GM12872 (cell line): ENCODE results near the gene CTIF.

Experiments
- TF ChIP-seq, protein P1 (sequence below): IDR thresholded peaks from 3 replicates; pipeline ENCODE4 v1.5.1; 2011; ENCODE audit warnings: low read depth, mild to moderate bottlenecking, low read length, moderate library complexity; ENCODE audit not compliant: insufficient read depth

The CTIF gene

DNA sequence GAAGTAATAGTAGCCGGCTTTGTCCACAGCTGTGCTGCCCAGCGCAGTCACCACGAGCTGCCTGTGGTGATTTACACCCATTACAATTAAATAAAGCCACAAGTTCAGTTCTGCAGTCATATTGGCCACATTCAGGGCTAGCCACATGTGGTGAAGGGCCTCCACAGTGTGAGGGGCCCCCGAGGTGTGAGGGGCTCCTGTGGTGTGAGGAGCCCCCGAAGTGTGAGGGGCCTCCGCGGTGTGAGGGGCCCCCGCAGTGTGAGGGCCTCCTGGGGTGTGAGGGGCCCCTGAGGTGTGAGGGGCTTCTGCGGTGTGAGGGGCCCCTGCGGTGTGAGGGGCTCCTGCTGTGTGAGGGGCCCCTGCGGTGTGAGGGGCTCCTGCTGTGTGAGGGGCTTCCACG lies 191.2 kb downstream of the CTIF start:
- TF ChIP-seq, protein P1, sequence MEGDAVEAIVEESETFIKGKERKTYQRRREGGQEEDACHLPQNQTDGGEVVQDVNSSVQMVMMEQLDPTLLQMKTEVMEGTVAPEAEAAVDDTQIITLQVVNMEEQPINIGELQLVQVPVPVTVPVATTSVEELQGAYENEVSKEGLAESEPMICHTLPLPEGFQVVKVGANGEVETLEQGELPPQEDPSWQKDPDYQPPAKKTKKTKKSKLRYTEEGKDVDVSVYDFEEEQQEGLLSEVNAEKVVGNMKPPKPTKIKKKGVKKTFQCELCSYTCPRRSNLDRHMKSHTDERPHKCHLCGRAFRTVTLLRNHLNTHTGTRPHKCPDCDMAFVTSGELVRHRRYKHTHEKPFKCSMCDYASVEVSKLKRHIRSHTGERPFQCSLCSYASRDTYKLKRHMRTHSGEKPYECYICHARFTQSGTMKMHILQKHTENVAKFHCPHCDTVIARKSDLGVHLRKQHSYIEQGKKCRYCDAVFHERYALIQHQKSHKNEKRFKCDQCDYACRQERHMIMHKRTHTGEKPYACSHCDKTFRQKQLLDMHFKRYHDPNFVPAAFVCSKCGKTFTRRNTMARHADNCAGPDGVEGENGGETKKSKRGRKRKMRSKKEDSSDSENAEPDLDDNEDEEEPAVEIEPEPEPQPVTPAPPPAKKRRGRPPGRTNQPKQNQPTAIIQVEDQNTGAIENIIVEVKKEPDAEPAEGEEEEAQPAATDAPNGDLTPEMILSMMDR = no peak

DNA sequence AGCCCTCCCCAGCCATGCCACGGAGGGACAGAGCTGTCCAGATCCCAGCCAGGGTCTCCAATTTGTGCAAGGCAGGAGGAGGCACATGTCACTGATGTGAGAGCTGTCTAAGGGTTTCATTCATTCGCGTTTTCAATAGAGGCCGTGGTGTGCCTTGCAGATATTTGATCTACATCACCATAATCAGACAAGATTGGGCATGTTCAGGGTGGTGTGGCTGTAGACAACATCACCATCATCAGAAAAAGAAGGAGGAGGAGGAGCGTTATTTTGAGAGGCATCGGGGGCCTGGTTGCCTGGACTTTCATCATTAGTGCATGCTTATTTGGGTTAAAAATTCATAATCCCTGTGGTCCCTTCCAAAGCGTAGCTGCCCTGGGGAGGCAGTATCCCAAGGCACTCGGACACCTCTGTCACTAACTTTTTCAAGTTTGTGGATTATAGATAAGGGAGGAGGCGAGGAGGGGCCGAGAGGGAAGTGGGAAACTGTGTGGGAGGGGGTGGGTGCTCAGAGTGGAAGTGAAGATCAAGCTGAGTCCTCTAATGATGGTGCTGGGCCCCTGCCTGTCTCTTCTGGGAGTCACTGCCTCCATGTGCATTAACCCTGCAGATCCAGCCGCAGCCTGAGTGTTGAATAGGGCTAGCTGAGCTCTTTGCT lies 194.1 kb downstream of the CTIF start:
- TF ChIP-seq, protein P1 = no peak

DNA sequence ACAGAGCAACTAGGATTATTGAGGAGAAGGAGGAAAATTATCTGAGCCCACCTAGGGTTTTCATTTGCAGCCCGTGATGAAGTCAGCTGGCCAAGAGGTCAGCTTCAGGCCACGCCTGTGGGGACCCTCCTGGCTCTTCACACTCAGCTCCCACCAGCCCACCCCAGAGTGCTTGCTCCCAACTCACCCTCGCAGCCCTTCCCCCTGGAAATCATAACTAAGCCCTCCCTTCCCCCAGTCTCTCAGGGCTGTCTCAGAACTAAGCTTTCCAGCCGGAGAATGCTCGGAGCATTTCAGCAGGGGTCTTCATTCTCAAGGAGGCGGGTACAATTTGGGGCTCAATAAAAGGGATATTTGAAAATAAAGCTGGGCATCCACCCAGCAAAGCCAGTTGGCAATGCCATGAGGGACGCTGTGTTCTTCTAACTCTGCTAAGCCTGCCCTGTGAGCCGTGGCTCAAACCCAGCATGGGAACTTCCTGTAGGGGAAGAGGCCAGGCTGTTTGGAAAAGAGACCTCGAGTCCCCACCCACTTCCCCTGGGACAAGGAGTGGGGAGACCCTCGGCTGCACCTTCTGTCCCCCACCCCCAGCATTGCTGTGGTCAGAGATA lies 194.9 kb downstream of the CTIF start:
- TF ChIP-seq, protein P1 = no peak

DNA sequence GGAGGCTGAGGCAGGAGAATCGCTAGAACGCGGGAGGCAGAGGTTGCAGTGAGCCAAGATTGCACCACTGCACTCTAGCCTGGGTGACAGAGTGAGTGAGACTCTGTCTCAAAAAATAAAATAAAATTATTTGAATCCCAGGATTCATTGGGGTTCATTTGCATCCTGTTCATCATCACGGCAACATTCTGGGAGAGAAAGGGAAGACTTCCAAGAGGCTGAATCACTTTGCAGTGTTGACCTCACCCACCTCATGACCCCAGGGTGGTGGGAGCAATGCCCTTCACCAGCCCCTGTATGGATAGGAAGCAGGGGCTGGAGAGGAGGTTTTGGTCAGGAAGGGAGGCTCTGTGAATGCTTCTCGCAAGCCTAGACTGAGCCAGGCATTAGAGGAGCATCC lies 195.6 kb downstream of the CTIF start:
- TF ChIP-seq, protein P1 = no peak

DNA sequence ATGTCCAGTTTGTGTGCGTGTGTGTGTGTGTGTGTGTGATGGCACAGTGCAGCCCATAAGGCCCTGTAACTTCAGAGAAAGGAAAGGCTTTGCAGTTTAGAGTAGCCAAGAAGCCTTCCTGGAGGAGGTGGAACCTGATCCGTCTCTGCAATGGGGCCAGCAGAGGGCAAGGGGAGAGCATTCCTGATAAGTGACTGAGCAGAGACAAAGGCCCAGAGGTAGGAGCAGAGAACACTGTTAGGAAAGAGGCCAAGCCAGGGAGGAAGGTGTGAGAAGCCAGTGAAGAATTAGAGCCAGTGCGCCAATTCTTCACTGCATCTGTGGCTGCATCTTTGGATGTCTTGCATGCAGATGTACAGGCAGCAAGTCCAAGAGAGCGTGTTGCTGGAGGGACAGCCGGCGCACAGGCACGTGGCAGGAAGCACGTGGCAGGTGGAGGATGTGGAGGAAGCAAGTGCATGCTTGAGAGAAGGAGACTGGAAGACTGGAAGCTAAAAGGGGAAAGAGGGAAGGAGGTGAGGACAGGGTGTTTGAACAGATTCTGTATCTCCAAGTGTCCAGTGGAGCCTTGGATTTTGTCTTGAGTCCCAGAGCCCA lies 196.3 kb downstream of the CTIF start:
- TF ChIP-seq, protein P1 = no peak

DNA sequence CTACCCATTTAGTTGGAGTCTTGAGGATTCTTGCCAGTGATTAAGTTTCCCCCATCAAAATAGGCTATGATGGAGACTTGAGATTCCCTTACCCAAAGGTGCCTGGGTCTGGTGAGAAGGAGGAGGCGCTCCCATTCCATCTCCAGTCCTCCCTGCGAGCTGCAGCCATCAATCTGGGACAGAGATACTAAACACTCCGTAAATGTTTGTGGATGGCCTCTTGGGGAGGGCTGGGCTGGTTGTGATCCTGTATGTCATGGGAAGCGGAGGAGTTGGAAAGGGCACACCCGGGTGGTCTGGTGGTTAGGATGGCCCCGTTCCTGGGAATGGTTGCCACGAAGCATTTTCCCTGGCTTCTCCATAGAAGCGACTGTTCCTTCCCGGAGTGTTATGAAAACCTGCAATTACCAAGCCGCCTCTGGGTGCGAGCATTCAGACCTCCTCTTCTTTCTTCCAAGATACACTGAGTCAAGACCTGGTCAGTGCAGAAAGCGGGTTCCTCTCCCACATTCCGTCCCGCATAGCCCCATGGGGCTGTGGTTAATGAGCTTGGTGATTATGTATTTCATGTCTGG lies 196.9 kb downstream of the CTIF start:
- TF ChIP-seq, protein P1 = no peak
